H1 (cell line): ENCODE measurements around the gene B3GAT2. TPM values are rescaled to one million over a fixed set of nuclear protein-coding genes. Genes with fewer than 3 reads are reported as not detected.

Experiments
- CTCF ChIA-PET: fragments of 300-600 bp; sonication (Branson Sonifier 250); formaldehyde crosslinking; loops from one replicate; lab custom pipeline; 2021; ENCODE audit not compliant: partially characterized antibody; lab: Charles Lee
- POLR2A ChIA-PET: fragments of 300-600 bp; sonication (Branson Sonifier 250); formaldehyde crosslinking; loops from one replicate; lab custom pipeline; 2021; ENCODE audit warnings: inconsistent platforms; ENCODE audit not compliant: partially characterized antibody; lab: Charles Lee
- DNase-seq, 2 experiments: peaks; one replicate each; pipeline versions ENCODE4 v3.0.0 to v3.0.0-alpha.2; 2010 to 2022; ENCODE audit warnings: low spot score in 2 of 2, low read depth in 1 of 2, mixed read lengths in 1 of 2
- FAIRE-seq: peaks from 2 replicates; lab custom pipeline; 2011; peaks lifted over from hg19 to GRCh38; lab: Jason Lieb, UNC
- H2AFZ ChIP-seq: 2 replicates; pipeline ENCODE4 v1.8.1; 2012; ENCODE audit warnings: low read length, inconsistent platforms
- H2AK5ac ChIP-seq: 2 replicates; pipeline ENCODE4 v1.6.1; 2013; ENCODE audit warnings: low read depth, low read length
- H2BK120ac ChIP-seq: replicated peaks from 2 replicates; pipeline ENCODE3; 2013; ENCODE audit warnings: low read depth, low read length, inconsistent platforms
- H2BK12ac ChIP-seq: 2 replicates; pipeline ENCODE4 v1.6.1; 2013; ENCODE audit warnings: low read depth, low read length
- H2BK15ac ChIP-seq: 2 replicates; pipeline ENCODE4 v1.6.1; 2013; ENCODE audit warnings: low read length
- H2BK20ac ChIP-seq: 2 replicates; pipeline ENCODE4 v1.6.1; 2013; ENCODE audit warnings: low read length
- H2BK5ac ChIP-seq: 2 replicates; pipeline ENCODE4 v1.6.1; 2013; ENCODE audit warnings: low read depth, low read length
- H3K14ac ChIP-seq: 2 replicates; pipeline ENCODE4 v1.6.1; 2013; ENCODE audit warnings: inconsistent platforms; ENCODE audit not compliant: insufficient read length
- H3K18ac ChIP-seq: 2 replicates; pipeline ENCODE4 v1.6.1; 2013; ENCODE audit warnings: low read length; ENCODE audit errors: extremely low read depth
- H3K23ac ChIP-seq: 2 replicates; pipeline ENCODE4 v1.6.1; 2013; ENCODE audit warnings: inconsistent platforms; ENCODE audit not compliant: insufficient read length
- H3K23me2 ChIP-seq: 2 replicates; pipeline ENCODE4 v1.6.1; 2013; ENCODE audit warnings: low read depth, low read length
- H3K27ac ChIP-seq: 2 replicates; pipeline ENCODE4 v1.6.1; 2011; ENCODE audit warnings: low read depth, low read length, inconsistent platforms
- H3K27me3 ChIP-seq, 4 experiments: replicated peaks in 1 of 4; 1 replicate in 1 of 4; 2 replicates in 3 of 4; pipeline versions ENCODE4 v1.6.1 to v1.8.1; 2011 to 2013; ENCODE audit warnings: low read length in 3 of 4, mild to moderate bottlenecking in 3 of 4, inconsistent platforms in 2 of 4, mixed read lengths in 2 of 4, moderate library complexity in 1 of 4; ENCODE audit not compliant: control insufficient read depth in 3 of 4, insufficient read depth in 3 of 4; ENCODE audit errors: extremely low read depth in 1 of 4
- H3K36me3 ChIP-seq, 4 experiments: 2 replicates each; pipeline versions ENCODE4 v1.6.1 to v1.8.1; 2011 to 2013; ENCODE audit warnings: mild to moderate bottlenecking in 4 of 4, low read length in 3 of 4, moderate library complexity in 2 of 4, control low read depth in 1 of 4, inconsistent platforms in 1 of 4; ENCODE audit not compliant: insufficient read depth in 4 of 4, control insufficient read depth in 2 of 4
- H3K4ac ChIP-seq: replicated peaks from 2 replicates; pipeline ENCODE3; 2013; ENCODE audit warnings: low read length, low read depth, mixed read lengths, inconsistent platforms; ENCODE audit not compliant: insufficient read length
- H3K4me1 ChIP-seq, 4 experiments: replicated peaks in 1 of 4; 1 replicate in 1 of 4; 2 replicates in 3 of 4; pipeline versions ENCODE4 v1.6.1 to v1.8.1; 2011 to 2013; ENCODE audit warnings: low read length in 3 of 4, inconsistent platforms in 2 of 4, mixed read lengths in 1 of 4; ENCODE audit not compliant: insufficient read depth in 4 of 4, control insufficient read depth in 3 of 4
- H3K4me2 ChIP-seq, 2 experiments: 2 replicates each; pipeline versions ENCODE4 v1.6.1 to v1.8.1; 2011 to 2013; ENCODE audit warnings: low read depth in 2 of 2, low read length in 2 of 2, control low read depth in 1 of 2, inconsistent platforms in 1 of 2, mild to moderate bottlenecking in 1 of 2; ENCODE audit not compliant: insufficient read depth in 1 of 2
- H3K4me3 ChIP-seq, 4 experiments: fragments of 200-600, 300-600 bp in 1 of 4; sonication (generic), shearing (Covaris generic), sonication (Bioruptor Twin) in 1 of 4; 2 replicates each; pipeline versions ENCODE4 v1.5.1 to v1.8.1; 2011 to 2016; ENCODE audit warnings: low read length in 4 of 4, low read depth in 3 of 4, control low read depth in 2 of 4, inconsistent platforms in 2 of 4, mild to moderate bottlenecking in 2 of 4, mixed read lengths in 1 of 4, moderate library complexity in 1 of 4; ENCODE audit not compliant: insufficient read depth in 2 of 4; ENCODE audit errors: extremely low read depth in 1 of 4
- H3K56ac ChIP-seq: replicated peaks from 2 replicates; pipeline ENCODE3; 2013; ENCODE audit warnings: low read depth, mild to moderate bottlenecking, mixed read lengths, low read length, inconsistent platforms; ENCODE audit not compliant: insufficient read length
- H3K79me1 ChIP-seq: 2 replicates; pipeline ENCODE4 v1.6.1; 2013; ENCODE audit warnings: low read depth, low read length, control low read depth
- H3K79me2 ChIP-seq, 2 experiments: 2 replicates each; pipeline versions ENCODE4 v1.6.1 to v1.8.1; 2012 to 2013; ENCODE audit warnings: low read length in 2 of 2, mild to moderate bottlenecking in 2 of 2, inconsistent platforms in 1 of 2; ENCODE audit not compliant: insufficient read depth in 2 of 2, control insufficient read depth in 1 of 2
- H3K9ac ChIP-seq, 4 experiments: replicated peaks in 1 of 4; 1 replicate in 1 of 4; 2 replicates in 3 of 4; pipeline versions ENCODE4 v1.6.1 to v1.8.1; 2011 to 2013; ENCODE audit warnings: low read depth in 3 of 4, low read length in 3 of 4, control low read depth in 2 of 4, mild to moderate bottlenecking in 2 of 4, moderate library complexity in 2 of 4, inconsistent platforms in 1 of 4; ENCODE audit errors: extremely low read depth in 1 of 4
- H3K9me3 ChIP-seq, 2 experiments: 2 replicates each; pipeline versions ENCODE4 v1.6.1 to v1.8.1; 2012 to 2013; ENCODE audit warnings: mild to moderate bottlenecking in 2 of 2, moderate library complexity in 2 of 2, control low read depth in 1 of 2, inconsistent platforms in 1 of 2, low read depth in 1 of 2, low read length in 1 of 2, mixed read lengths in 1 of 2; ENCODE audit not compliant: insufficient read depth in 2 of 2
- H4K20me1 ChIP-seq, 2 experiments: replicated peaks in 1 of 2; 2 replicates each; pipeline versions ENCODE3 to v1.8.1; 2011 to 2013; ENCODE audit warnings: inconsistent platforms in 2 of 2, low read length in 2 of 2, mild to moderate bottlenecking in 1 of 2; ENCODE audit not compliant: insufficient read depth in 2 of 2, control insufficient read depth in 1 of 2
- H4K5ac ChIP-seq: 2 replicates; pipeline ENCODE4 v1.6.1; 2013; ENCODE audit warnings: low read length, low read depth, mixed read lengths, inconsistent platforms; ENCODE audit not compliant: insufficient read length
- H4K8ac ChIP-seq: 2 replicates; pipeline ENCODE4 v1.8.0; 2013; ENCODE audit warnings: mild to moderate bottlenecking, moderate library complexity, low read length, inconsistent platforms; ENCODE audit not compliant: insufficient read depth; ENCODE audit errors: extremely low read depth
- H4K91ac ChIP-seq: replicated peaks from 2 replicates; pipeline ENCODE3; 2013; ENCODE audit warnings: low read length, mixed read lengths, inconsistent platforms; ENCODE audit not compliant: insufficient read length
- CHD1 ChIP-seq: IDR thresholded peaks from 2 replicates; pipeline ENCODE4 v1.6.1; 2012; ENCODE audit warnings: low read depth, low read length, improper control_type of control experiment
- CTBP2 ChIP-seq: IDR thresholded peaks from 2 replicates; pipeline ENCODE4 v1.7.0; 2011; ENCODE audit warnings: borderline replicate concordance, mild to moderate bottlenecking, moderate library complexity, mixed read lengths, low read length; ENCODE audit not compliant: insufficient read depth, insufficient read length
- EGR1 ChIP-seq: IDR thresholded peaks from 2 replicates; pipeline ENCODE4 v1.6.1; 2011; ENCODE audit warnings: low read depth, low read length, borderline replicate concordance
- RXRA ChIP-seq: IDR thresholded peaks from 2 replicates; pipeline ENCODE4 v1.6.1; 2011; ENCODE audit warnings: low read depth, mild to moderate bottlenecking, low read length, moderate library complexity; ENCODE audit not compliant: insufficient read depth
- SIRT6 ChIP-seq: IDR thresholded peaks from one replicate; pipeline ENCODE4 v1.7.1; 2012; ENCODE audit warnings: low read length, inconsistent platforms
- WGBS, 2 experiments: shearing (Covaris generic) in 1 of 2; methylation state at CpG; one replicate each; pipeline versions ENCODE4 v1.1.6 to v1.1.7; 2013 to 2015; ENCODE audit warnings: low lambda C conversion rate in 2 of 2, mixed read lengths in 2 of 2, inconsistent platforms in 1 of 2, low coverage in 1 of 2, missing lambda C conversion rate in 1 of 2; ENCODE audit not compliant: insufficient replicate concordance in 2 of 2, insufficient coverage in 1 of 2, insufficient read length in 1 of 2; ENCODE audit errors: extremely low coverage in 1 of 2, missing lambda C conversion rate in 1 of 2; 5-methylcytosine and 5-hydroxymethylcytosine counted together
- polyA plus RNA-seq, 7 experiments: library from polyadenylated mRNA; depleted of rRNA in 3 of 7; stranded (reverse) in 5 of 7; unstranded in 2 of 7; fragments of >200 nt in 5 of 7; fragments of 200-250 nt in 2 of 7; gene quantifications; 1 replicate in 5 of 7; 2 replicates in 1 of 7; 4 replicates in 1 of 7; pipeline versions ENCODE4 v1.2.1 to v1.2.3, GENCODE V29; 2011 to 2013; ENCODE audit warnings: missing spikeins in 2 of 7, mixed read lengths in 2 of 7
- total RNA-seq: library from RNA; stranded (reverse); fragmentation: NEBNext Ultra II Directional; extraction: Animal tissue kit (Norgen Biotek cat#: 25700); gene quantifications from 2 replicates; pipeline ENCODE4 v1.2.1, GENCODE V29; 2021

Gene B3GAT2
- total and polyA plus RNA-seq, 2 of the 8 experiments (the other 6 are each of a cell fraction or from before 2014, with no cell fraction given): 0.83 to 1.9 TPM

GRCh38 chr6:70839286-70840266, 117.3 kb downstream of the B3GAT2 start:
- FAIRE-seq: no peak
- 94% methylated on average over 7 of the region's 7 CpGs; no CpG with 5 or more reads in 1 of the 2 experiments for WGBS, 2 experiments
- H3K9me3 ChIP-seq: no peaks in the 10 kb centered on the region

More at GRCh38 chr6:70839286-70840266, 117.3 kb downstream of the B3GAT2 start:
- TF ChIP-seq SIRT6 (no peak), CTBP2 (no peak), RXRA (no peak), CHD1 (no peak), EGR1 (no peak)
- TF ChIP-seq, all 59 proteins: peak for 0
- Histone ChIP-seq H3K23me2 (no peaks in the 10 kb centered on the region), H3K56ac (no peak overlapping the region), H2BK5ac (no peak overlapping the region), H2BK15ac (no peak overlapping the region), H3K4me1 (peaks cover 0 to 3% (median 0%) of the 10 kb centered on the region in 4 experiments; a peak in 1 of 7 replicates), H3K36me3 (no peaks in the 10 kb centered on the region; a peak in 1 of 8 replicates), H3K27ac (no peak overlapping the region), H3K4me2 (no peak overlapping the region), H3K18ac (no peak overlapping the region), H2BK120ac (no peak overlapping the region), H3K27me3 (no peaks in the 10 kb centered on the region), H2AFZ (no peak overlapping the region), H2BK20ac (no peak overlapping the region), H4K8ac (no peak overlapping the region), H4K91ac (no peak overlapping the region), H4K5ac (no peak overlapping the region), H3K4me3 (no peak overlapping the region), H3K79me2 (no peaks in the 10 kb centered on the region), H3K9ac (no peak overlapping the region), H4K20me1 (no peaks in the 10 kb centered on the region), H3K79me1 (no peaks in the 10 kb centered on the region), H2BK12ac (no peak overlapping the region), H3K14ac (no peak overlapping the region), H3K4ac (no peak overlapping the region), H2AK5ac (no peak overlapping the region), H3K23ac (no peak overlapping the region)
- DNase-seq: no peak
- ChIA-PET CTCF (interaction anchor here (0.5 to 2.6 kb wide), 4 partner anchors 14 to 512 kb away, joined by 3 to 10 read pairs (median 4); no protein-coding TSS in a partner anchor), POLR2A (interaction anchor here (0.8 kb wide), 1 partner anchor 18 kb away, joined by 3 read pairs; no protein-coding TSS in a partner anchor)
